HK-2 (cell line): ENCODE measurements around the gene CISTR.

Experiments
- DNase-seq: peaks from one replicate; pipeline ENCODE4 v3.0.0-alpha.2; 2018; ENCODE audit not compliant: unreplicated experiment

CISTR gene

DNA sequence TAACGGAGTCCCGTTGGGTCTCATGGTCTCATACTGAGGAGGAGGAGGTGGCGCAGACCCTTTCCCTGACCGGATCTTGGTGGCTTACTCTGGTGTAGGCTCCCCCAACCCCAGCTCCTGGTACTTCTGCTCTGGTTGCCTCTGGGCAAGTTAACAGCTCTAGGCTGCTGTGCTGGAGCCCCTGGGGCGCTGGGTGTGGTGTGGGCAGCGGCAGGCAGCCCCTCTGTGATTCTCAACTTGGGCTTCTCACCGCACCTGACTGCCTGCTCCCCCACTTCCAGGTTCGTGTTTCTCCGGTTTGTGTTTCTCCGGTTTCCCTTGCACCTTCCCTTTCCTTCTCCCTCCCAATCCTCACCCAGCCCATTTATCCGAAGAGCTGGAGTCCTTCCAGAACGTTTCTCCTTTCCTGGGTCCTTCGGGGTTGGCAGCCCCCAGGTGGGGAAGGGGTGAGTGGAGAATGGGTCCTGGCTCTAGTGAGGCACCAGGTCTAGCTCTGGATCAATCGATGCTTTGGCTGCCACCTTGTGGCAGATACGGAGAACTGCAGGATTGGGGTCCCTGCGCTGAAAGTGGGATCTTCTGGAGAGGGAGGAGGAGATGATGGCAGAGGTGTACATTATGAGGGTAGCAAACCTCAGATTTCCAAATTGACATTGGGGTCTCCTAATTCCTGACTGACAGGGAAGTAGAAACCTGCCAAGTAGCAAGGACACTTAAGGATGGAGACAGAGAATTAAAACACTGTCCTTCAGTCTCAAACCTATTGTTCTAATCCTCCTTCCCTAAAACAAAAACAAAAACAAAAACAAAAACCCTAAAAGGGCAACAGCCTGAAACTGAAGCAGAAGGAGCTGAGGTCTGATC, 8.3 kb downstream of the CISTR start:
- DNase-seq: peak; percentile 61

DNA sequence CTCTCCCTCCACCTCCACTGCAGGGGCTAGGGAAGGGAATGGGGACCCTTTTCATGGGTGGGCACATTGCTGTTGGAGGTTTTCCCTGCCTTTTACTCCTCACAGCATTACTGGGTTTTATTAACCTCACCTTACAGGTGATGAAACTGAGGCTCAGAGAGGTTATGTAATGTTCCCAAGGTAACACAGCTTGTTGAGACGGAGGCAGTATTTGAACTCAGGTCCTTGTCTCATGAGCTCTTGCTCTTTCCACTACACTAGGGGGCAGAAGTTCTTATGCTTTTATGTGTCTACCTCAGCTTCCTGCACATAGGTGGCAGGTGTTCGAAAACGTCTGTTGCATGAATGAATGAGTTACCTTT, 11.7 kb downstream of the CISTR start:
- DNase-seq: no peak

DNA sequence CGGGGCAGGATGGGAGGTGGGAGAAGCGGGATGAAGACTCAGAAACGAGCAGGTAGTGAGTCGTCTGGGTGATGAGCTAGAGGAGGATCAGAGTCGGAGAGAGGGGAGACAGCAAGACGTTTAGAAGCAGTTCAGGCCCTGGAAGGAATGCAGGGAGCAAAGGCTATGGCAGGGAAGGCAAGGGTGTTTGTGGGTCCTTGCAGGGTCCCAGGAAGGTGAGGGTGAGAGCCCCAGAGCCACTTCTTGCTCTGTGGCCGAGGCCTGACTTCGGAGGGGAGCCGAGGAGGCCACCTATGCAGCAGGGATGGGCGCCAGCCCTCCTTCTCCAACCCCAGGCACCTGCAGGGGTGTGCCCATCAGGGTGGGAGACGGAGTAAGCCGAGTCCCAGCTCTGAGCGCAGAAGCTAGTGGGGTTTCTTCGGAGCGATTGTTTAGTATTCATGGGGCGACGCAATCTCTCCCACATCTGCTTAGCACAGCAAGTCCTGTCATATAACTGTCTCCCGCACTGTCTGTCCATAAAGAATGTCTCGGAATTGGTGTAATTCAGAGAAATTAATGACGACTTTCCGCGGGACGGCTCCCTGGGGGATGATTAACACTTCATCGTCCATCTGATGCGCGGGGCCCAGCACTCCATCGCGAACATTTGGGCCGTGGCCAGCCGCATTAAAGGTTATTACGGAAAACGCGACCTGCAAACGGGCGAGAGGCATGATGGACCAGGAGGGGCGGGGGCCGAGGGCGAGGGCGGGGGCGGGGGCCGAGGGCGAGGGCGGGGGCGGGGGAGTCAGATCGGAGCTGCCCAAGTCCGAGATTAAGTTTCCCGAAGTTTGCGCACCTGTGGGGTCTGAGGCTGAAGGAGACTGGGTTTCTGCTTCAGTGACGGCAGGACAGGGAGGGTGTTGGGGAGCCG, 12.3 kb downstream of the CISTR start:
- DNase-seq: no peak

DNA sequence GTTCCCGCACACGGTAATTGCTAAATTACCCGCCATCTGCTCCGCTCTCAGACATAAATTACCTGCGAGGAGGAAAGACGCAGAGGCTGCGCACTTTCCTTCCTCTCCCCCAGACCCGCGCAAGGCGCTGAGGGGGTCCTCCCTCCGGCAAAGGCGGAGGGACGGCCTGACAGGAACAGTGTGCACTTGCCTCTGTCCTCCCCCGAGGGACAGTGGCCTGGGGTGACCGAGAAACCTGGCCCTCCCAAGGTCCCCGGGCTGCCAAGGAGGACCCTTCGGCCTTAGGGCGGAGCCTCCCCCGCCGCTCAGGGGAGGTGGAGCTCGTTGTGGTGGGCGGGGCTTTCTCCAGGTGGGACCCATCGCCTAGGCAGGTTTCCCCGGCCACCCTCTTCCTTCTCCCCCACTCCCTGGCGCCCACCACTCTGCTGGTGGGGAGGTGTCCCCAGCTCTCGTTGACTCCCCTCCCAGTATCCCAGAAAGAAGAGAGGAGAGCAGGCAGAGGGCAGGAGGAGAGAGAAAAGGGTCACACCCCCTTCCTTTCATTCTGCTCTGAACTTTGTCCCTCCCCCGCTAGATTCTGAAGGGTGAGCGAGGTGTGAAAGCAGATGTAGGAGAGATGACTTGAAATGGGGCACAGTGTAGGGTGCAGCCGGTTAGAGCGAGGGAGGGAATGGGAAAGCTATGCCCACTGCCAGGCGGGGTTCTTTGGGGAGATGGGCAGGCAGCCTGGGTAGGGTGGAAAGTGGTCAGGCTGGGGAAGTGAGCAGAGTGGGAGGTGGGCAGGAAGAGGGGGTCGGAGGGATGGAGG, 13.2 kb downstream of the CISTR start:
- DNase-seq: no peak

DNA sequence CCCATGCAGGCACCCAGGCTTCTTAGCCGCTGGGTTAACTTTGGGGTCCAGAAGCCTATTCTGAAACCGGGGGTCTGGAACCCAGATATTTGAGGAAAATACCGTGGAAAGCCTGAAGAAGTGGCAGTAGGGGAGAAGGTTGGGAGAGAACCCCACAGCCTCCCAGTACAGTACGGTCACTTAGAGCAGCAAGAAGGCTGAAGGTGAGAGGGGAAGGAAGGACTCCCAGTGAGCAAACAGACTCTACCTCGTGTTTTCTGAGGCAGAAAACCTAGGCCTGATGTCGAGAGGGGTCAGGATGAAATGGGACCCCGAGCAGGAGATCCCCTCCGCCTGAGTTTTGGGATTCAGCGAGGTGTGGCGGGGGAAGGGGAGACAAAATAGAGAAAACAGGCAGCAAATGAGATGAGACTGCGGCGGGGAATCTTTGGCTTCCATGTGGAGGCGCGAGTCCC, 13.8 kb downstream of the CISTR start:
- DNase-seq: no peak

DNA sequence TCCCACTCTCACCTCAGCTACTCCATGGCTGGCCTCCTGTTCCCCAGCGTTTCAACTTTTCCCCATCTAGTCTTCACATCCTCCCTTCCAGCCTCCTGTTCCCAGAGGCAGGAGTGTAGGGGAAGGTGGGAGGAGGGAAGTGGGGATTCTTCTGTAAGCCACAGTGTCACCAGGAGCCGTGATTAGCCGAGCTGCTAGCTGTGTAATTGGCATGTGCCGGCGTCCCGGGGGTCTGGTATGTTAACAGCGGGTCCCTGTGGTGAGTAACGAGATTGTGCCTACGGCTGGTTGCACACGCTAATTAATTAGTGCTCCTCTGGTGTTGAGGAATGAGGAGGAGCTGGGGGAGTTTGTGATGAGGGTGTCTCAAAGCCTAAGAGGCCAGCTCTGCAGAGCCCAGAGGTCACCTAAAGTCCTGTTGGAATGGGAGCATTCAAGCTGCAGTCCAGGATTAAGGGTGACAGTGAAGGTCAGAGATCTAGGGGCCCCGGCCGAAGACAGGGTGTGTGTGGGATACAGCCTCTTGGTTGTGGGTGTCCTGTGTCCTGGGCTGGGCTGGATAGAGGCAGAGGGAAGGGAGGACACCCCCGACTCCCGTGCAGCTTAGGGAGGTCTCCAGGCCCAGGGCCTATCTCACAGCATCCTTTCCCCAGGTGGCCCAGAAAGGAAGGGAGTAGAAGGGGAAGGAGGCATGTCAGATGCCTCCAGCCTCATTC, 14.5 kb downstream of the CISTR start:
- DNase-seq: no peak

DNA sequence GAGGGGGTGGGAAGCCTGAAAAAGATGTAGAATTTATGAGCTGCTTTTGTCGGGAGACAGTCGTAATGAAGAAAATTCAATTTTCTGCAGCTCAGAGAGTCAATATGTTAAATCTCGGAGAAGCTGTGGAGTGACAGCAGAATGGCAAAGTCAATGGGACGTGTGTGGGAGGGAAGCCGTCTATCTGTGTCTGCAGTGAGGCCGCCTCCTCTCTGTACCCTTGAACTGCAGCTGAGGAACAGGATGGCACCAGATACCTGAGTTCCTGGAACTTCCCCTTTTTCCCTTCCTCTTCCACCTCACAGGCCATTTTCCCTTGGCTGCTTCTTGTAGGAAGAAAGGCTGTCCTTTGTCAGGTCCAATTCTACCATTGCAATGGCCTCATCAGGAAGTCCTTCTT, 15.2 kb downstream of the CISTR start:
- no peak for DNase-seq

DNA sequence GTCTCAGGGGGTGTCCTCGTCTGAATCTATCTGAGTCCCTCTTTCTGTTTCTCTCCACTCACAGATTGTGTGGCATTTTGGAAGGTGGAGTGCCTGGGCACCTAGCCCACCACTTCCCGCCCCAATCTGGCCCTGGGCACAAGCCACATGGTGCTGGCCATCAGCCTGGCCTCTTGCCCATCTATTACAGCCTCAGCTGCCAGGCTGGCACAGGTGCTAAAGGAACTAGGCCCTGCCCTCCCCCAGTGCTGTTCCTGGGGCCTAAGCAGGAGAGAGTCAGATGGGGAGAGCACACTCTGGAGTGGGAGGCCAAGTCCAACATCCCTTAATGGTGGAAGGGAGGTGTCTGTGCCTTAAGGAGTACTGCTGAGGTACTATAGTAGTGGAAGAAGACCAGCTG, 16.2 kb downstream of the CISTR start:
- no peak for DNase-seq

DNA sequence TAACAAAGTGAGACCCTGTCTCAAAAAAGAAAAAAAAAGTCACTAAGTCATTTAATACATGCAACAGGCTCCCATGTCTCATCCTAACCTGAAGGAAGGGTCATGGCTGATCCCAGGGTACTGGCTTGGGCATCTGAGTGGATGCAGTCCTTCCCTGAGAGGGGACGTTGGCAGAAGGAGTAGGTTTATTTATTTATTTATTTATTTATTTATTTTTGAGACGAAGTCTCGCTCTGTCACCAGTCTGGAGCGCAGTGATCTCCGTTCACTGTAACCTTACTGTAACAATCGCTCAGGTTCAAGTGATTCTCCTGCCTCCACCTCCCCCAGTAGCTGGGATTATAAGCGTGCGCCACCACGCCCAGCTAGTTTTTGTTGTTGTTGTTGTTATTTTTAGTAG, 17.4 kb downstream of the CISTR start:
- DNase-seq: no peak

DNA sequence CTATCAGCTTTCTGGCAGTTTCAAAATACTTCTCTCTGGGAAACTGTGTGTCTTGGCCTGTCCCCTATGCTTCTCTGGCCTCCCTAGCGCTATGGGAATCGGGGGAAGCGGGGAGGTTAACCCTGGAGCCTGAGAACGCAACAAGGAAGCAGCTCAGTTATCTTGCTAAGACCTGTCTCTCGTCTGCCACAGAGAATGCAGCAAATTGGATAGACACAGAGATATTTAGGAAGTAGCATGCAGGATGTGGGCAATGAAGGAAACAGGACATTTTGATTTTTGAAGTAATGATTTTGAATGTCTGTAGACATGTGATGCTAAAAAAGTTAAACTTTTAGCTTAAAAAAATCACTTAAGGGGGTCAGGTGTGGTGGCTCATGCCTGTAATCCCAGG, 18.0 kb downstream of the CISTR start:
- DNase-seq: no peak

DNA sequence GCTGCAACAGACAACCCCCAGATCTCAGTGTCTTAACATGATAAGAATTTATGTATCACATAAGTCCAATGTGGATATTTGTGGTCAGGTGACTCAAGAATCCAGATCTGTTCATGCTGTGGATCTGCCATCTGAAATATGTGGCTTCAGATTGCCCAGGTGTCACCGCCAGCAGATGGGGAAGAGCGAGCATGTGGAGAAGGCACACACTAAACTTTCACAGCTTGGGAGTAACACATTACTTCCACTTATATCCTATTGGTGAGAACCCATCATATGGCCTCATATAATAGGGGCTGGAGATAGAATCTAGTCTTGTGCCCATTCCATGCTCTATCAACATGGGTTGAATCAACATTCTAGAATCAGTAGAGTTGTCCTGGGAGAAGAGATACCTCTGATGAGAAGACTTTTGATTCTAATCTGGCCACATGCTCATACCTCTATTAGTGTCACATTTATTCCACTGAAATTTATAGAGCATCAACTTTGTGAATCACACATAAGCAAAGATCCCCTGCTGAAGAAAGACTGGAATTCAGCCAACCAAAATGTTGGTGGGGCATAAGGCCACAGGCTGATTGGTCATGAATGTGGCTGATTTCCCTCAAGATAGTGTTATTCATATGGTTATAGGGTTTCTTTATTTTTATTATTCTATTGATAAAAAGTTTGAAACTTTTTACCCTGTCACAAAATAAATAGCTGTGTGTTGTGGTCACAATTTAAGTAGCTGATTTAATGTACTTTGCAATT, 18.6 kb downstream of the CISTR start:
- DNase-seq: no peak

DNA sequence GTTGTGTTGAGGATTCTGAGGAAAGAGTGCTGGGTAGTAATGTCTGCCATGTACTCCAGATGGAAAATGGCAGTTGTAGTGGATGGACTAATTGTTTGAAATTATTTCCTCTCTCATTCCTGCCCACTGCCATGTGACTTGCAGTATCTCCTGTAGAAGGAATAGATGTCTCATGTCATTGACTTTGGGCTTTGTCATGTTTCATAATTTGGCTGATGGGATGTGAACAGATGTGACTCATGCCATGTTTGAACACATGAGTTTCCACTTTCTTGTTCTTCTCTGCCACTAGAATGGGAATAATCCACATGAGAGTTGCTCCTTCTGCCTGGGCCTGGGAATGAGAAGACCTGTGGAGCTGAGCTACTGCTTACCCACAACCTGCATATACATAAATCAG, 22.1 kb downstream of the CISTR start:
- no peak for DNase-seq

DNA sequence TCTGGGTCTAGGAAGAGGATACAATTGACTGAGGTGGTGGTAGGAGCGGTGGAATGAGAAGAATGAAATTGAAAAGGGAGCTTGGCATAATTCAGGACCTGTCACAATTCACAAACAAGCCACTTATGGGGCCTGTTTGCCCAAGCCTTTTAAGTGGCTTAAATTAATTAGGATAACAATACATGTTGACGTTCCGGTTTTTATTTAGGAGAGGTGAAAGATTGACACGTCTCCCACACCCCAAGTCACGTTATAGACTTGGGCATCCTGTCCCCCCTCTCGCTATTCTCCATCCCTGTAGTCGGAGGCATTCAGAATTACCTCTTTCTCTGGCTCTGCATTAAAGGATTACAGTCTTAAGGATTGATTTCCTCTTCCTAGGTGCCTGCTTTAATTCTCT, 23.6 kb downstream of the CISTR start:
- DNase-seq: no peak

DNA sequence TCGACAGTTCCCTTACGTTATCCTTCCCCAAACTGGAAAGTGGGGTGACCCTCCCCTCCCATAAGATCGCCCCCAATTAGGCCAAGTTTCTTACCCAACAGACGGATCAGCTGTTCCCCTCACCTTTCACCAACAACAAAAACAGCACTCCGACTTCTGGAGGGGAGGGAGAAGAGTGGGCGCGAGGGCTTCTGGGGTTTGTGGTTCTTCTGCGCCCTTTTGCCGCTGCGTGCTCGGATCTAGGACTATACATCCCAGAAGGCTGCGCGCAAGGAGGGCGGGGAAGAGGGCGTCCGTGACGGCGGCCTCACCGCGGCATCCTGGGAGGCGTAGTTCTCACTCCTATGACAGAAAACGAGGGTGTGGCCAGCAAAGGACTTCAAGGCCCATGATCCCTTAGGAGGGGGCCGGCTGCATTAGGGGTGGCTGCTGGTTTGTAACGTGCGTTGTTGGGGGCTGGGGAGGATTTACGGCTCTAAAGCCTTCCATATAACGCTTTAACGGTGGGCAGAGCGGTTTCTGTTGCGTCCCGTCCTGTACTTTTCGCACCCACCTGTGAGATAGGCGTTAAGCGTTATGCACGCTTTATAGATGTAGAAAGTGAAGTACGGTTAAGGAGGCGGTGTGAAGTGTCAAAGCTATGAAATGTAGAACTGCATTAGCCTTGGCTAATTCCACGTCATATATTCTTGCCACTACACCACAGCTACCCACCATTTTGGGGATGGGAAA, 24.3 kb downstream of the CISTR start, which contains the start of gene CALCOCO1:
CALCOCO1 (minus strand) TSS at position 143 of the 732 bp plus-strand sequence. CDS start 2,210 bp downstream, outside the sequence.
- DNase-seq: peak; percentile 95

DNA sequence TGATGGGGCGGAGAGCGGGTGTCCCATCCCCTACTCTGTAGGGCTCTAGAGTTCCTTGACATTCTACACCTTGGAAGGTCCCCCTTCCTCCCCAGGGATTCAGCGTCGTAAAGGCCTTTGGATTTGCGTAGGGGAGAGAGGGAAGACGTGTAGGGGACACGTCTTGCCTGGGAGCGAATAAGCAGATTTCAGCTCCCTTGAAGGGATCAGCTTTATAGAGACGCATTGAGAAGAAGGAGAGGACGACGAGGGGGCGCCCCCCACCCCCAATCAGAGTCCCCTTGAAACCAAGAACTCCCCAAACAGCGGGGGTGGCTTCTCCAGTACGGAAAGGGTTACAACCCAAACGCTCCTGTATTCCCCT, 24.9 kb downstream of the CISTR start:
- DNase-seq: no peak

DNA sequence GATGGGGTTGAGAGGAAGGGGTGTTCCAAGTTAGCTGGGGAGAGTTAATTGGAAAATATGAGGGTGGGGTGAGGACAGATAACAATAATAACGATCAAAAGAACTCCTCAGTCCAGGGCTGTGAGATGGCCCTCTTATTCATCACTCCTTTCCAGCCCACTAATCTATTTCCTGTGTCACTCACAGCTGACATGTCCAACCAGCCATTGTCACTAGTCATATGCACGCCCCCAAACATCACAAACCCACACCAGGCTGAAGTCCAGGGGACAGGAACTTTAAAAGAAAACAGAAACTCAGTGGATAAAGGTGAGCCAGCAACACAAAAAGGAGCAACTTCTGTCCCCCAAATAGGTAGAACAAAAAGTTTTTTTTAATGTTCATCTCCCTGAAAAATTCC, 25.4 kb downstream of the CISTR start:
- no peak for DNase-seq

DNA sequence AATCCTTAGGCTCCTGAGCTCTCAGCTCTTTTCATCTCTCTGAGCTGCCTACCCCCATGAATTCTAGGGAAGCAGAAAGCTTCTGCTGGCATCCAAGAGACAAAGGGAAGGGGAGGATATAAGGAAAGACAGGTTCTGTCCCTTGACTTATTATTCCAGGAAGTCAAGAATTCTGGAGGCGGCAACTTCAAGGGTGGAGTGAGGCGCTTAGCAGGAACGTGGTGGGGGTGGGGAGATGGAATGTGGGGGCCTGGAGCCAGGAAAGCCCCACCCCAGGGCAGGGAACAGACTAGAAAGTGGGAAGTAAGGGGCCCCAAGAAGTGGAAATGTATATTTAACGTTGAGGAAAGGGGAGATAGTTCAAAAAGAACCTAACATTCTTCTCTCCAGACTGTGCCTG, 26.0 kb downstream of the CISTR start:
- no peak for DNase-seq

DNA sequence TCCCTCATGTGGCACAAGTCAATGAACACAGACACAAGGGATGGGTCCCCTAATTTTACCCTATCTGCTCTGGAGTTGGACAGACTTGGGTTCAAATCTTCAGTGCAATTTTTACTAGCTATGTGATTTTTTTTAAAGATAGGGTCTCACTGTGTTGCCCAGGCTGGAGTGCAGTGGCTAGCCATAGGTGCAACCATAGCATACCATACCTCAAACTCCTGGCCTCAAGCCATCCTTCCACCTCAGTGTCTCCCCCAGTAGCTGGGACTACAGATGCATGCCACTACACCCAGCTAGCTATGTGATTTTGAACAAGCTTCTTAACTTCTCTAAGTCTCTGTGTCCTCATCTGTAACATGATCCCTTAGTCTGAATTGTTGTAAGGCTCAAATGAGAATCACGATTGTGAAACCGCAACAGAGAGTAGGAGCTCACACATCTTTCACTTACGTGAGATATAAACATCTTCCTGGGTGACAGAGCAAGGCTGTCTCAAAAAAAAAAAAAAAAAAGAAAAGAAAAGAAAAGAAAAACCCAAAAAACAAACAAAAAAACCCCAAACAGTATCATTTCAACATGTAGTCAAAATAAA, 29.2 kb downstream of the CISTR start:
- no peak for DNase-seq

DNA sequence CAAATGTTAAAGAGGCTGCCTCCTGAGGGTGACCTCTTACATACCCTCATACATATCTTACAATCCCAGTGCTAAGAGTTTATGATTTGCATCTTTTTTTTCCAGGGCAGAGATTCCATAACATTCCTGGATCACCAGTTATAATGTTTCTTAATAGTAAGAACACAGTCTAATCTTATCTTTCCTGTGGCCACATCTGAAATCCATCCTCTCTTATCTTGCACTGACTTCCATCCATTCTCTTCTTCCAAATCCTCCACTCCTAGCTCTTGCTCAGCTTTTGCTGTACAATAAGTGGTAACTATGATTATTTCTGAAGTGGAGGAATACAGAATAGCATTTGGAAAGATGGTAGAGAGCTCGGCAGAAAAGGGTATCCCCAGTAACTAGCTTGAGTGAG, 30.8 kb downstream of the CISTR start:
- DNase-seq: no peak

DNA sequence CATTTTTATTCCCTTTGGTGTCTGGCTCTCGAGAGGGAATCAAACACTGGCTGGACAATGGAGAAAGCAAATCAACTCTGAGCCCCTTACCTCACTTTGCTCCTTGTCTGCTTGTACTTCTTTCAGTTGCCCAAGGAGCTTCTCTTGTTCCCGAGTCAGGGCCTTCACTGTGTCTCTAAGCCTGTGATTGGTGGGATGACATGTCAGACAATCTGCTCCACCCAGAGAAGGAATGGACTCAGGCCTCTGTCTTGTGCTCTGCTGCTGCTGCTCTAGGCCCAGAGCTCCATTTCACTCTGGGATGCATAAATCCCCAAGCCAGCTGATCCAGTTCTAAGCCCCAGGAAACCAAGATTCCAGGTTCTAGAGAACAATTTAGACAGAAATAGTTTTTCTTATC, 32.1 kb downstream of the CISTR start:
- DNase-seq: no peak
